GM18868 (cell line): Measurements from ENCODE around the gene ZNF569.
"Not testable (repeated sequence)": the region's sequence is repeated elsewhere in the genome, so short reads cannot be mapped to it uniquely, and the experiment has no call there.

ENCODE experiments used
- ATAC-seq: cut with Tn5 transposase; IDR thresholded peaks from one replicate; pipeline ENCODE4 v1.9.1; 2021; ENCODE audit warnings: mild to moderate bottlenecking, moderate library complexity; ENCODE audit not compliant: unreplicated experiment

ZNF569 gene

GRCh38 chr19:37403403-37403802, 63.8 kb downstream of the ZNF569 start:
- no peak for ATAC-seq

- no peak for ATAC-seq
These were observed 66.2 kb downstream of the ZNF569 start for GRCh38 chr19:37401078-37401477.

- ATAC-seq: not testable (repeated sequence)
These were observed 75.8 kb downstream of the ZNF569 start for GRCh38 chr19:37391399-37391798.

- no peak for ATAC-seq
These were observed 78.0 kb downstream of the ZNF569 start for GRCh38 chr19:37389234-37389633.

GRCh38 chr19:37370880-37371661, 96.2 kb downstream of the ZNF569 start, which contains the start of gene ZNF527:
ZNF527 (plus strand) TSS chr19:37371099; CDS start chr19:37374199, 3,100 bp downstream.
- peak; percentile 97 for ATAC-seq

GRCh38 chr19:37370386-37370879, 96.8 kb downstream of the ZNF569 start:
- peak; percentile 25 for ATAC-seq

GRCh38 chr19:37362733-37363132, 104.5 kb downstream of the ZNF569 start:
- no peak for ATAC-seq

GRCh38 chr19:37361994-37362393, 105.2 kb downstream of the ZNF569 start:
- ATAC-seq: no peak
